HepG2 (cell line): ENCODE results near the gene PLPP3. TPM values are rescaled to one million over a fixed set of nuclear protein-coding genes. Genes with fewer than 3 reads are reported as not detected.

Experiments used
- HOXA3 ChIP-seq: sonication (generic); formaldehyde crosslinking; IDR thresholded peaks from 2 replicates; pipeline ENCODE4 v1.5.0; 2020; ENCODE audit warnings: missing genetic modification reagents
- LCORL ChIP-seq, 2 experiments: fragments of 450-650 bp in 1 of 2; sonication (generic) in 1 of 2; formaldehyde crosslinking in 1 of 2; IDR thresholded peaks; 2 replicates each; pipeline versions ENCODE4 v1.5.0 to v1.6.1; 2017 to 2020; ENCODE audit warnings: antibody characterized with exemption in 1 of 2, missing genetic modification reagents in 1 of 2
- SRY ChIP-seq: sonication (generic); formaldehyde crosslinking; IDR thresholded peaks from 2 replicates; pipeline ENCODE4 v1.8.0; 2022; ENCODE audit warnings: mild to moderate bottlenecking, missing genetic modification reagents
- ZNF484 ChIP-seq: sonication (generic); formaldehyde crosslinking; IDR thresholded peaks from 2 replicates; pipeline ENCODE4 v1.5.1; 2020; ENCODE audit warnings: mild to moderate bottlenecking, low read depth, missing genetic modification reagents, borderline replicate concordance
- ZNF616 ChIP-seq: sonication (generic); formaldehyde crosslinking; IDR thresholded peaks from 2 replicates; pipeline ENCODE4 v1.5.0; 2020; ENCODE audit warnings: low read depth, mild to moderate bottlenecking, missing genetic modification reagents
- ZSCAN29 ChIP-seq: sonication (generic); formaldehyde crosslinking; conservative IDR thresholded peaks from 2 replicates; pipeline ENCODE4 v1.4.0; 2020; ENCODE audit warnings: mild to moderate bottlenecking, missing genetic modification reagents
- polyA plus RNA-seq, 8 experiments: library from polyadenylated mRNA; depleted of rRNA in 3 of 8; stranded (reverse) in 7 of 8; unstranded in 1 of 8; fragments of >200 nt; fragmentation: Illumina TruSeq in 4 of 8; extraction: Trizol in 4 of 8; gene quantifications; 2 replicates each; pipeline versions ENCODE4 v1.2.1 to v1.2.3, GENCODE V29; 2011 to 2016; ENCODE audit warnings: low read depth in 4 of 8, missing spikeins in 1 of 8, mixed read lengths in 1 of 8; ENCODE audit not compliant: insufficient read depth in 1 of 8
- total RNA-seq, 5 experiments: library from RNA; depleted of rRNA; stranded (reverse); fragments of >200 nt; fragmentation: Illumina TruSeq; extraction: Trizol; gene quantifications; 2 replicates each; pipeline ENCODE4 v1.2.3, GENCODE V29; 2016; ENCODE audit warnings: low read depth in 1 of 5
- TF ChIP-seq, protein P1 (sequence below): sonication (generic); formaldehyde crosslinking; IDR thresholded peaks from 2 replicates; pipeline ENCODE4 v1.4.0; 2020; ENCODE audit warnings: missing genetic modification reagents, borderline replicate concordance
- TF ChIP-seq, protein P2 (sequence below): sonication (generic); formaldehyde crosslinking; IDR thresholded peaks from 2 replicates; pipeline ENCODE4 v1.5.0; 2020; ENCODE audit warnings: missing genetic modification reagents, mild to moderate bottlenecking, borderline replicate concordance
- TF ChIP-seq, protein P3 (sequence below): sonication (generic); formaldehyde crosslinking; conservative IDR thresholded peaks from 2 replicates; pipeline ENCODE4 v1.4.0; 2020; ENCODE audit warnings: missing genetic modification reagents
- TF ChIP-seq, protein P4 (sequence below): sonication (generic); formaldehyde crosslinking; IDR thresholded peaks from 2 replicates; pipeline ENCODE4 v1.8.0; 2022; ENCODE audit warnings: mild to moderate bottlenecking, missing genetic modification reagents, borderline replicate concordance

The PLPP3 gene
- total and polyA plus RNA-seq, 2 of the 13 experiments (the other 11 are each of a cell fraction or from before 2014, with no cell fraction given): 49.7 to 65.8 TPM

DNA sequence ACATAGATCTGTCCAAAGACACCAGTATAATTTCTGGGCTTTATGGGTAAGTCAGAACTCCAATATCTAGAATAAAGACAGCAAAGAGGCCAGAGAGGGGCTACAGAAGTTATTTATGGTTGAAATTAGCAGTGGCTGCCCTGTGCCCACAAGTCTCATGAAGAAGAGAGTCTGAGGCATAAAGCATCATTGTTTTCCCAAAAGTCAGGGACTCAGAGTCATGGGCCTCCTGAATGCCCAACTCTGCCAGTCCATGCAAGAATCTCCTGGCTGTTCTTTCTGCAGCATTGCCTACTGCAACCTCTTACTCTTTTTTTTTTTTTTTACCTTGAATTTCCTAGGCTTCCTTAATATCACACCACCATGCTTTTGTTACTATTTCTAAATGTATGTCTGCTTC, 49.6 kb downstream of the PLPP3 start (continued):
- TF ChIP-seq, protein P1, sequence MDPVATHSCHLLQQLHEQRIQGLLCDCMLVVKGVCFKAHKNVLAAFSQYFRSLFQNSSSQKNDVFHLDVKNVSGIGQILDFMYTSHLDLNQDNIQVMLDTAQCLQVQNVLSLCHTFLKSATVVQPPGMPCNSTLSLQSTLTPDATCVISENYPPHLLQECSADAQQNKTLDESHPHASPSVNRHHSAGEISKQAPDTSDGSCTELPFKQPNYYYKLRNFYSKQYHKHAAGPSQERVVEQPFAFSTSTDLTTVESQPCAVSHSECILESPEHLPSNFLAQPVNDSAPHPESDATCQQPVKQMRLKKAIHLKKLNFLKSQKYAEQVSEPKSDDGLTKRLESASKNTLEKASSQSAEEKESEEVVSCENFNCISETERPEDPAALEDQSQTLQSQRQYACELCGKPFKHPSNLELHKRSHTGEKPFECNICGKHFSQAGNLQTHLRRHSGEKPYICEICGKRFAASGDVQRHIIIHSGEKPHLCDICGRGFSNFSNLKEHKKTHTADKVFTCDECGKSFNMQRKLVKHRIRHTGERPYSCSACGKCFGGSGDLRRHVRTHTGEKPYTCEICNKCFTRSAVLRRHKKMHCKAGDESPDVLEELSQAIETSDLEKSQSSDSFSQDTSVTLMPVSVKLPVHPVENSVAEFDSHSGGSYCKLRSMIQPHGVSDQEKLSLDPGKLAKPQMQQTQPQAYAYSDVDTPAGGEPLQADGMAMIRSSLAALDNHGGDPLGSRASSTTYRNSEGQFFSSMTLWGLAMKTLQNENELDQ: no peak
- TF ChIP-seq, protein P2, sequence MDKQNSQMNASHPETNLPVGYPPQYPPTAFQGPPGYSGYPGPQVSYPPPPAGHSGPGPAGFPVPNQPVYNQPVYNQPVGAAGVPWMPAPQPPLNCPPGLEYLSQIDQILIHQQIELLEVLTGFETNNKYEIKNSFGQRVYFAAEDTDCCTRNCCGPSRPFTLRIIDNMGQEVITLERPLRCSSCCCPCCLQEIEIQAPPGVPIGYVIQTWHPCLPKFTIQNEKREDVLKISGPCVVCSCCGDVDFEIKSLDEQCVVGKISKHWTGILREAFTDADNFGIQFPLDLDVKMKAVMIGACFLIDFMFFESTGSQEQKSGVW (CRISPR knock-in tag): no peak
- TF ChIP-seq HOXA3 (CRISPR knock-in tag) (no peak), ZNF484 (no peak), SRY (CRISPR knock-in tag) (no peak), ZNF616 (CRISPR knock-in tag) (no peak), LCORL (IDR thresholded peaks at IDR 0.05) (no peak), LCORL (CRISPR knock-in tag; IDR thresholded peaks at IDR 0.05) (no peak), ZSCAN29 (CRISPR knock-in tag) (no peak)
- TF ChIP-seq, protein P3, sequence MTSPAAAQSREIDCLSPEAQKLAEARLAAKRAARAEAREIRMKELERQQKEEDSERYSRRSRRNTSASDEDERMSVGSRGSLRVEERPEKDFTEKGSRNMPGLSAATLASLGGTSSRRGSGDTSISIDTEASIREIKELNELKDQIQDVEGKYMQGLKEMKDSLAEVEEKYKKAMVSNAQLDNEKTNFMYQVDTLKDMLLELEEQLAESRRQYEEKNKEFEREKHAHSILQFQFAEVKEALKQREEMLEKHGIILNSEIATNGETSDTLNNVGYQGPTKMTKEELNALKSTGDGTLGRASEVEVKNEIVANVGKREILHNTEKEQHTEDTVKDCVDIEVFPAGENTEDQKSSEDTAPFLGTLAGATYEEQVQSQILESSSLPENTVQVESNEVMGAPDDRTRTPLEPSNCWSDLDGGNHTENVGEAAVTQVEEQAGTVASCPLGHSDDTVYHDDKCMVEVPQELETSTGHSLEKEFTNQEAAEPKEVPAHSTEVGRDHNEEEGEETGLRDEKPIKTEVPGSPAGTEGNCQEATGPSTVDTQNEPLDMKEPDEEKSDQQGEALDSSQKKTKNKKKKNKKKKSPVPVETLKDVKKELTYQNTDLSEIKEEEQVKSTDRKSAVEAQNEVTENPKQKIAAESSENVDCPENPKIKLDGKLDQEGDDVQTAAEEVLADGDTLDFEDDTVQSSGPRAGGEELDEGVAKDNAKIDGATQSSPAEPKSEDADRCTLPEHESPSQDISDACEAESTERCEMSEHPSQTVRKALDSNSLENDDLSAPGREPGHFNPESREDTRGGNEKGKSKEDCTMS (CRISPR knock-in tag): no peak
- TF ChIP-seq, protein P4, sequence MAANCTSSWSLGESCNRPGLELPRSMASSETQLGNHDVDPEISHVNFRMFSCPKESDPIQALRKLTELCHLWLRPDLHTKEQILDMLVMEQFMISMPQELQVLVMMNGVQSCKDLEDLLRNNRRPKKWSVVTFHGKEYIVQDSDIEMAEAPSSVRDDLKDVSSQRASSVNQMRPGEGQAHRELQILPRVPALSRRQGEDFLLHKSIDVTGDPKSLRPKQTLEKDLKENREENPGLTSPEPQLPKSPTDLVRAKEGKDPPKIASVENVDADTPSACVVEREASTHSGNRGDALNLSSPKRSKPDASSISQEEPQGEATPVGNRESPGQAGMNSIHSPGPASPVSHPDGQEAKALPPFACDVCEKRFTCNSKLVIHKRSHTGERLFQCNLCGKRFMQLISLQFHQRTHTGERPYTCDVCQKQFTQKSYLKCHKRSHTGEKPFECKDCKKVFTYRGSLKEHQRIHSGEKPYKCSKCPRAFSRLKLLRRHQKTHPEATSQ: no peak
